ENCODE results near the gene PADI1.

DNA sequence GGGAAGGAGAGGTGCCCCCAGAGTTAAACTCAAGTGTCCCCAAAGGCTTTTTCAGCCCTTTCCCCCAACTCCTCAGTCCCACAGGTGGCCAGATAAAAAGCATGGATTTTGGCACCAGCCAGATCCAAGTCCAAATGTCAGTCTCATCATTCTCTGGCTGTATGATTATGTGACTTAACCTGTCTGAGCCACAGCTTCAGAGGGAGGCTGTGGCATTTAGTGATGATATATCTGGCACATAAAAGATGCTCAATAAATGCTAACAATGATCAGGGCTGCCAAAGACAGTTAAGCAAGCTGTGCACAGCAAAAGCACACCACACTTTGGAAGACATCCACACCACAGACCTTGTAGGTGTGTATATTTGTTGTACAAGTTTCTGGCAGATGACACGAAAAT is 38.3 kb downstream of the PADI1 start:
- TF ChIP-seq POLR2A (IDR thresholded peaks at IDR 0.05), result no peak
- TF ChIP-seq, protein P1, sequence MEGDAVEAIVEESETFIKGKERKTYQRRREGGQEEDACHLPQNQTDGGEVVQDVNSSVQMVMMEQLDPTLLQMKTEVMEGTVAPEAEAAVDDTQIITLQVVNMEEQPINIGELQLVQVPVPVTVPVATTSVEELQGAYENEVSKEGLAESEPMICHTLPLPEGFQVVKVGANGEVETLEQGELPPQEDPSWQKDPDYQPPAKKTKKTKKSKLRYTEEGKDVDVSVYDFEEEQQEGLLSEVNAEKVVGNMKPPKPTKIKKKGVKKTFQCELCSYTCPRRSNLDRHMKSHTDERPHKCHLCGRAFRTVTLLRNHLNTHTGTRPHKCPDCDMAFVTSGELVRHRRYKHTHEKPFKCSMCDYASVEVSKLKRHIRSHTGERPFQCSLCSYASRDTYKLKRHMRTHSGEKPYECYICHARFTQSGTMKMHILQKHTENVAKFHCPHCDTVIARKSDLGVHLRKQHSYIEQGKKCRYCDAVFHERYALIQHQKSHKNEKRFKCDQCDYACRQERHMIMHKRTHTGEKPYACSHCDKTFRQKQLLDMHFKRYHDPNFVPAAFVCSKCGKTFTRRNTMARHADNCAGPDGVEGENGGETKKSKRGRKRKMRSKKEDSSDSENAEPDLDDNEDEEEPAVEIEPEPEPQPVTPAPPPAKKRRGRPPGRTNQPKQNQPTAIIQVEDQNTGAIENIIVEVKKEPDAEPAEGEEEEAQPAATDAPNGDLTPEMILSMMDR (IDR thresholded peaks at IDR 0.05 in 4 of 5, conservative IDR thresholded peaks at IDR 0.05 in 1 of 5), result no peak

Data from gastrocnemius medialis (tissue), 4 donors.